ENCODE measurements around the gene VWA5B1.

The VWA5B1 gene

DNA sequence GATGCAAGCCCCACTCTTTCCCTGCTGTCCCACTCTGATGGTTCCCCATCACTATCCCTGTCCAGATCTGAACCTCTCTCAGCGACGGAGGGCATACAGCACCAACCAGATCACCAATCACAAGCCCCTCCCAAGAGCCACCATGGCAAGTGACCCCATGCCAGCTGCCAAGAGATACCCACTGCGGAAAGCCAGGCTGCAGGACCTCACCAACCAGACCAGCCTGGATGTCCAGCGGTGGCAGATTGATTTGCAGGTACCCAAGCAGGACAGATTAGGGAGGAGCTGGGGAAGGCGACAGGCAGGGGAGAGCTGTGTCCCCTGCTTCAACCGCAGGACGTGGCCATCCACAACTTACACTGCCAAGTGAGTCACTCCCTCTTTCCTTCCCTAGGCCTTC is 46.9 kb downstream of the VWA5B1 start:
- no peak overlapping the region for H3K4me3 ChIP-seq (replicated peaks in 1 of 2; ENCODE audit: low read depth in 2 of 2, low read length in 2 of 2)
- TF ChIP-seq, protein P1, sequence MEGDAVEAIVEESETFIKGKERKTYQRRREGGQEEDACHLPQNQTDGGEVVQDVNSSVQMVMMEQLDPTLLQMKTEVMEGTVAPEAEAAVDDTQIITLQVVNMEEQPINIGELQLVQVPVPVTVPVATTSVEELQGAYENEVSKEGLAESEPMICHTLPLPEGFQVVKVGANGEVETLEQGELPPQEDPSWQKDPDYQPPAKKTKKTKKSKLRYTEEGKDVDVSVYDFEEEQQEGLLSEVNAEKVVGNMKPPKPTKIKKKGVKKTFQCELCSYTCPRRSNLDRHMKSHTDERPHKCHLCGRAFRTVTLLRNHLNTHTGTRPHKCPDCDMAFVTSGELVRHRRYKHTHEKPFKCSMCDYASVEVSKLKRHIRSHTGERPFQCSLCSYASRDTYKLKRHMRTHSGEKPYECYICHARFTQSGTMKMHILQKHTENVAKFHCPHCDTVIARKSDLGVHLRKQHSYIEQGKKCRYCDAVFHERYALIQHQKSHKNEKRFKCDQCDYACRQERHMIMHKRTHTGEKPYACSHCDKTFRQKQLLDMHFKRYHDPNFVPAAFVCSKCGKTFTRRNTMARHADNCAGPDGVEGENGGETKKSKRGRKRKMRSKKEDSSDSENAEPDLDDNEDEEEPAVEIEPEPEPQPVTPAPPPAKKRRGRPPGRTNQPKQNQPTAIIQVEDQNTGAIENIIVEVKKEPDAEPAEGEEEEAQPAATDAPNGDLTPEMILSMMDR (IDR thresholded peaks at IDR 0.05; ENCODE audit: low read depth, low read length) = no peak
- DNase-seq (ENCODE audit: low read depth in 2 of 2) = no peak

DNA sequence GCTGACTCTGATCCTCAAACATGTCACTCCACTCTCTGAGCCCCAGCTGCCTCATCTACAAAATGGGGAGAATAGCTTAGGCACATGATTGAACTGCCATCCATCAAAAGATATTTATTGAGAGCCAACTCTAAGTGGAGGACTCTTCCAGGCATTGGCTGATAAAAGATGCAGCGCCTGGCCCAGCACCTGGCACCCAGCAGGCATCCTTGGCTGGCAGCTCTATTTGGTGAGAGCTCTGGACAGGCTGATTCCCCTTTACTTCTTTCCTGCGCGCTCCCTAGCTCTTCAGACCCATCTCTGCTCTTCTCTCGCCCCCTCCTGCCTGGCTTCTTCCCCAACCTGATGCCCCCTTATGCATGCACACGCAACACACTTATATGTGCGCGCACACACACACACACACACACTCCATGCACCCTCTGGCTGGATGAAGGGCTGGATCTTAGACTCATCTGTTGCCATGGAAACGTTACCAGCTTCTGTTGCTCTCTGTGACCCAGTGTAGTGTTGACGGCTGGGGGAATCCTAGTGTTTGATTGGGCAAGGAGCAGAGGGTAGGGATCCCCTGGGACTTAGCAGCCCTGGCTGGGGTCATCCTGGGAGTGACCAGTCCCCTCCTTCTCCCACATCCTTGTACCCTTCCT is 49.3 kb downstream of the VWA5B1 start:
- TF ChIP-seq, protein P1 (IDR thresholded peaks at IDR 0.05; ENCODE audit: low read depth, low read length) = no peak
- no peak for DNase-seq (ENCODE audit: low read depth in 2 of 2)
- H3K4me3 ChIP-seq (replicated peaks in 1 of 2; ENCODE audit: low read depth in 2 of 2, low read length in 2 of 2) = no peak overlapping the region

DNA sequence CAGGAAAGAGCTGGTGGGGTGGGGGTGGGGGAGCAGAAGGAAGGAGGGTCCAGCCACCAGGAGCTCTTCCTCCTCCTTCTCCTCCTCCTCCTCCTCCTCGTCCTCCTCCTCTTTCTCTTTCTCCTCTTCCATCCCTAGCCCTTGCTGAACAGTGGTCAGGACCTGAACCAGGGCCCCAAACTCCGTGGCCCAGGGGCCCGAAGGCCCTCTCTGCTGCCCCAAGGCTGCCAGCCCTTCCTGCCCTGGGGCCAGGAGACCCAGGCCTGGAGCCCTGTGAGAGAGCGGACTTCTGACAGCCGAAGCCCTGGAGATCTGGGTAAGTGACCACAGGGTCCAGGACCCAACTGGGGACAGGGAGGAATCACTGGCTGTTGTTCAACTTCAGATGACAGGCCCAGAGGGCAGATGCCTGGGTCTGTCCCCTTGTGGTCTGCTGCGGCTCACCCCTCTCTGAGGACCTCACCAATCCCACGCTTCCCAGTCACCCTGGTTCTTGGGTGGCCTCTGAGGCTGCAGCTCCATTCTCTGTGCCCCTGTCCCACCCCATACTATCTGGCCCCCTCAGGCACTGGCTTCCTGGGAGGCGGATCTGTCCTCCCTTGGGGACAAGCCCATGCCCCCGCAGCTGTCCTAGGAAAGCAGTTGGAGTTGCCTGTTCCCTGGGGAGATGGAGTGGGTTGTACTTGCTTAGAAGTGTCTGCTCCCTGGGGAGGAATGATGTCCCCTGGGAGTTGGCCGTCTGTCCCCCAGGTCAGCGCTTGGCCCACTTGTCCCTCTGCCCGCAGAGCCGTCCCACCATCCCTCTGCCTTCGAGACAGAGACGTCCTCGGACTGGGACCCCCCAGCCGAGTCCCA is 51.8 kb downstream of the VWA5B1 start:
- TF ChIP-seq, protein P1 (IDR thresholded peaks at IDR 0.05; ENCODE audit: low read depth, low read length) = no peak
- H3K4me3 ChIP-seq (replicated peaks in 1 of 2; ENCODE audit: low read depth in 2 of 2, low read length in 2 of 2) = no peak overlapping the region
- no peak for DNase-seq (ENCODE audit: low read depth in 2 of 2)

- TF ChIP-seq, protein P1 (IDR thresholded peaks at IDR 0.05; ENCODE audit: low read depth, low read length) = no peak
- DNase-seq (ENCODE audit: low read depth in 2 of 2) = no peak
- H3K4me3 ChIP-seq (replicated peaks in 1 of 2; ENCODE audit: low read depth in 2 of 2, low read length in 2 of 2) = no peak overlapping the region
Measured at GRCh38 chr1:20343149-20343937, 52.7 kb downstream of the VWA5B1 start.

DNA sequence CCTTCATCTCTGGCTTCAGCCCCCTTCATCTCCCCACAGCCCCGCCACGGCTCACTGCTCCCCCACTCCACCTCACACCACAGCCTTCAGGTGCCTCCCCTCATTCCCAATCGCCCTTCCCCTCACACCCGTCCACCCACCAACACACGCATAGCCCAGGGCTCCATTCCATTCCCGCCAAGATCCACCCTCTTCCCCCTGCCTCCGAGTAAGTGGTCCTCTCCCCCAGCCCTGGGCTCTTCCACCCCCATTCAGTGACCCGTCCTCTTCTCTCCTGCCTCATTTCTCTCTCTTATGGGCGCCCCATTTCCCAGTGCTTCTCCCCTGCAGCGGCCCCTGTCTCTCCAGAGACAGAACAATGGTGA is 53.2 kb downstream of the VWA5B1 start:
- TF ChIP-seq, protein P1 (IDR thresholded peaks at IDR 0.05; ENCODE audit: low read depth, low read length) = no peak
- no peak overlapping the region for H3K4me3 ChIP-seq (replicated peaks in 1 of 2; ENCODE audit: low read depth in 2 of 2, low read length in 2 of 2)
- DNase-seq (ENCODE audit: low read depth in 2 of 2) = no peak

- TF ChIP-seq, protein P1 (IDR thresholded peaks at IDR 0.05; ENCODE audit: low read depth, low read length) = no peak
- DNase-seq (ENCODE audit: low read depth in 2 of 2) = no peak
- H3K4me3 ChIP-seq (replicated peaks in 1 of 2; ENCODE audit: low read depth in 2 of 2, low read length in 2 of 2) = no peak overlapping the region
Measured at GRCh38 chr1:20344738-20345137, 54.1 kb downstream of the VWA5B1 start.

All from cardiac fibroblast (primary cell).